Mucosa of descending colon (tissue), 3 donors: ENCODE results near the gene IPO5. TPM values are rescaled to one million over a fixed set of nuclear protein-coding genes. Genes with fewer than 3 reads are reported as not detected.
A peak's percentile ranks its signal among the peaks of the same experiment; 100 is the strongest.

ENCODE experiments used
- ATAC-seq: fragments of 200-7000 bp; cut with Tn5 transposase; one replicate; pipeline ENCODE4 v1.9.1; 2020; ENCODE audit warnings: mild to moderate bottlenecking, moderate library complexity
- DNase-seq, 3 donors: peaks; one replicate each; pipeline ENCODE4 v3.0.0-alpha.2; 2020
- H3K36me3 ChIP-seq: fragments of 200-600 bp; one replicate; pipeline ENCODE4 v1.8.0; 2021; ENCODE audit warnings: low read depth, mild to moderate bottlenecking
- H3K4me1 ChIP-seq: fragments of 200-600 bp; one replicate; pipeline ENCODE4 v1.8.0; 2021; ENCODE audit warnings: low read depth, mild to moderate bottlenecking
- H3K4me3 ChIP-seq: fragments of 200-600 bp; one replicate; pipeline ENCODE4 v1.8.0; 2021; ENCODE audit warnings: mild to moderate bottlenecking
- H3K9me3 ChIP-seq: fragments of 200-600 bp; one replicate; pipeline ENCODE4 v1.8.0; 2021; ENCODE audit warnings: mild to moderate bottlenecking
- intact Hi-C, 2 donors: fragments of 100-400 bp; cut with DNase I in 1 of 2; cut with micrococcal nuclease in 1 of 2; formaldehyde crosslinking; loops; one replicate each; pipeline versions ENCODE4 v1.11.0 to v1.11.1; 2022; cut with DNase I, micrococcal nuclease
- total RNA-seq, 3 donors: library from RNA; stranded (reverse); fragmentation: NEBNext Ultra II Directional in 2 of 3; extraction: Animal tissue kit (Norgen Biotek cat#: 25700) in 2 of 3; gene quantifications; one replicate each; pipeline versions ENCODE4 v1.2.1 to v1.2.4, GENCODE V29; 2021 to 2023
- TF ChIP-seq, protein P1 (sequence below): fragments of 200-600 bp; IDR thresholded peaks from one replicate; pipeline ENCODE4 v1.8.0; 2022; ENCODE audit warnings: antibody characterized with exemption, mild to moderate bottlenecking
- donor health status: DM: no; HTN: no; CAD: no; lungs with moderate emphysema.
- donor health status: DM: no; HTN: no; CAD: no.
- donor health status: DM: no; HTN: yes; CAD: no.

IPO5 gene
- total RNA-seq, 3 donors from 2014 or later = 66.6 to 112 (median 68.3) TPM

DNA sequence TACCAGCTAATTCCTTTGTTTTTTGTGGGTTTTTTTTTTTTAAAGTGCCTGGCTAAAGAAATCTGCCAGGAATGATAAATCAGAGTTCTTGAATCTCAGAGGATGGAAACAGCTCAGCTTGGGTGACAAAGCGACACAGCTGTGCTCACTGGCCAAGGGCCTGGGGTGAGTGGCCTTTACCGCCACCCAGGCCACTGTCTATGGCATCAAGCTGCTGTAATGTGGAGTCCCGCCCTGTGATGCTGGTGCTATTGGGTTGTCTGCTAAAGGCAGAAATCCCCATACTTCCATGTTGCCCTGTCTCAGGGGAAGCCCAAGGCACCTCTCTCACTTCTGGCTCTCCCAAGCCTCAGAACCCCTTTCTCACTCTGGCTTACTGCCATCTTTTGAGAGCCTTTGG, 106.8 kb downstream of the IPO5 start:
- Histone ChIP-seq H3K4me3 (no peak overlapping the region), H3K9me3 (no peaks in the 10 kb centered on the region), H3K36me3 (no peaks in the 10 kb centered on the region), H3K4me1 (no peaks in the 10 kb centered on the region)
- DNase-seq = no peak
- ATAC-seq = no peak
- TF ChIP-seq, protein P1, sequence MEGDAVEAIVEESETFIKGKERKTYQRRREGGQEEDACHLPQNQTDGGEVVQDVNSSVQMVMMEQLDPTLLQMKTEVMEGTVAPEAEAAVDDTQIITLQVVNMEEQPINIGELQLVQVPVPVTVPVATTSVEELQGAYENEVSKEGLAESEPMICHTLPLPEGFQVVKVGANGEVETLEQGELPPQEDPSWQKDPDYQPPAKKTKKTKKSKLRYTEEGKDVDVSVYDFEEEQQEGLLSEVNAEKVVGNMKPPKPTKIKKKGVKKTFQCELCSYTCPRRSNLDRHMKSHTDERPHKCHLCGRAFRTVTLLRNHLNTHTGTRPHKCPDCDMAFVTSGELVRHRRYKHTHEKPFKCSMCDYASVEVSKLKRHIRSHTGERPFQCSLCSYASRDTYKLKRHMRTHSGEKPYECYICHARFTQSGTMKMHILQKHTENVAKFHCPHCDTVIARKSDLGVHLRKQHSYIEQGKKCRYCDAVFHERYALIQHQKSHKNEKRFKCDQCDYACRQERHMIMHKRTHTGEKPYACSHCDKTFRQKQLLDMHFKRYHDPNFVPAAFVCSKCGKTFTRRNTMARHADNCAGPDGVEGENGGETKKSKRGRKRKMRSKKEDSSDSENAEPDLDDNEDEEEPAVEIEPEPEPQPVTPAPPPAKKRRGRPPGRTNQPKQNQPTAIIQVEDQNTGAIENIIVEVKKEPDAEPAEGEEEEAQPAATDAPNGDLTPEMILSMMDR = no peak
- intact Hi-C loops = no loop called here

DNA sequence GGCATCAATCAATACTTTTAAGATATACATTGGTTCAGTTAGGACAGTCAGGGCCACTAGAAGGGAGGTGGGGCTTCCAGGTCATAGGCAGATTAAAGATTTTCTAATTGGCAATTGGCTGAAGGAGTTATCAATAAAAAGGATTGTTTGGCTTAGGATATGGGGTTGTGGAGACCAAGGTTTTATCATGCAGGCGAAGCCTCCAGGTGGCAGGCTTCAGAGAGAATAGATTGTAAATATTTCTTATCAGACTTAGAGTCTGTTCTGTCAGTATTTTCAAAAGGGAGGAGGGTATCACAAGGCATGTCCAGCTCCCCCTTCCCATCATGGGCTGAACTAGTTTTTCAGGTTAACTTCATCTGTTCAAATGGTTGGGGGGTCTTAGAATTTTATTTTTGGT, 112.0 kb downstream of the IPO5 start:
- intact Hi-C loops = no loop called here
- no peak for DNase-seq
- no peaks in the 10 kb centered on the region for H3K36me3 ChIP-seq
- TF ChIP-seq, protein P1 = no peak
- no peak for ATAC-seq
- no peaks in the 10 kb centered on the region for H3K4me1 ChIP-seq
- no peaks in the 10 kb centered on the region for H3K9me3 ChIP-seq
- no peak overlapping the region for H3K4me3 ChIP-seq

DNA sequence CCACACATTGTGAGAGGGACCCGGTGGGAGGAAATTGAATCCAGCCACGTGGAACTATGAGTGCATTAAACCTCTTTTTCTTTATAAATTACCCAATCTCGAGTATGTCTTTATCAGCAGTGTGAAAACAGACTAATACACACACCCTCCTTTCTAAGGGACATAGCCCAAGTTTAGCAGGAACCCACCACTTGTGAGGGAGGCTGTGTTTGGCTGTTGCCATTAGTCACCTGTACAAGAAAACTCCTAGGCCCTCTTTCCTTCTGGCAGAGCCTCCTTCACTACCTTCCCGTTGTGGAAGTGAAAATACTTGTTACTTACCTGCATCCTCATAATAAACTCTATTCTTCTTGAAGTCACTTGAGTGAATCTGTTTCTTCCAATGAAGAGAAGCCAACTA, 113.2 kb downstream of the IPO5 start:
- no peak for ATAC-seq
- intact Hi-C loops = no loop called here

DNA sequence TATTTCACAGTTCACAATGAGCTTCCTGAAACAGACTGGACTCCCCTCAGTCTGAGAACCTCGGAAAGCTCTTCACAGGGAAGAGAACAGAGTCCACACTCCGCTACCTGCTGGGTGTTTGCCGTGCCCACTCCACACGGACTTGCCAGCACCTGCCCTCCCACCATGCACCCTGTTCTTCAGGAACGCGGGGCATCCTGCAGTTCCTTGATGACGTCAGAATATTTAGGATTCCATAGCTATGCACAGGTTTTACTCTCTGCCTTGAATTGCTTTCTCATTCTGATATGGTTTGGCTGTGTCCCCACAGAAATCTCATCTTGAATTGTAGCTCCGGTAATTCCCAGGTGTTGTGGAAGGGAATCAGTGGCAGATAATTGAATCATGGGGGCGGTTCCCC, 115.0 kb downstream of the IPO5 start:
- Histone ChIP-seq H3K4me1 (no peaks in the 10 kb centered on the region), H3K4me3 (no peak overlapping the region), H3K9me3 (no peaks in the 10 kb centered on the region), H3K36me3 (no peaks in the 10 kb centered on the region)
- TF ChIP-seq, protein P1 = no peak
- intact Hi-C loops = no loop called here
- no peak for DNase-seq
- peak; percentile 13 for ATAC-seq

More for the DNA sequence above, 113.2 kb downstream of the IPO5 start:
- no peaks in the 10 kb centered on the region for H3K4me1 ChIP-seq
- no peak overlapping the region for H3K4me3 ChIP-seq
- no peak for DNase-seq
- no peaks in the 10 kb centered on the region for H3K36me3 ChIP-seq
- H3K9me3 ChIP-seq = no peaks in the 10 kb centered on the region
- TF ChIP-seq, protein P1 = no peak

DNA sequence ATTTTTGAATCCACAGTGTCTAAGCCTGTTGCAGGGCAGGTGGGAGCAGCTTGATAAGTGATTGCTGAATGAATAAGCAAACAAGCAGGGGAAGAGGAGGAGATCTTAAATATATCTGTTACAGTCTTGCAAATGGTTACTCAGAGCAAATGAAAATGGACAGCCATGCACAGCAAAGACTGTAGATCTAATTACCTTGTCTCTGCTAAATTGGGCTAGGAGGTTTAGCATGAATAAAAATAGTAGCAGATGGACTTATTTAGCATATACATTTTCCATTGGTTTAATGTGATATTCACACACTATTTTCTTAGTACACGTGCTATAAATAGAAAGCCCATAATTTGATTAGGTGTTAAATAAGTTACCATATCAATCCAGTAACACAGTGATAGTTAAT, 116.5 kb downstream of the IPO5 start:
- intact Hi-C loops = no loop called here
- DNase-seq (no peak), ATAC-seq (no peak)
- TF ChIP-seq, protein P1 = no peak
- Histone ChIP-seq H3K36me3 (no peaks in the 10 kb centered on the region), H3K4me3 (no peak overlapping the region), H3K9me3 (no peaks in the 10 kb centered on the region), H3K4me1 (no peaks in the 10 kb centered on the region)

DNA sequence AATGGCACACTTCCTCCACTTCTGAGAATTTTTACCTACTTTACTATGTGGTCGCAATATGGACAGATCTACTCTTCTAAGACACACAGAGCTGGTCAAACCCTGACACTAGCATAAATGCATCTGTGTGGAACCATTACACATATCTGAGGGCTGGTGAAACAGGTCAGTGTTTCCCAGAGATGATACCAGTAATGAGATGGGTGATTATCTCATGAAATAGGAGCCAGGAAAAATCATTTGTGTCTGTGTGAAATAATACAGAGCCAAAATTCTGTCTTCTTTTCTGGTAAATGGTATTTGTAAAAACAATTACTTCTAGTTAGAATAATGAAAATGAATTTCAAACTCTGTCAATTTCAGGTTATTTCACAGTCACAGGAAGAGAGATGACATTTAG, 117.8 kb downstream of the IPO5 start:
- no peak for DNase-seq
- H3K9me3 ChIP-seq = no peaks in the 10 kb centered on the region
- ATAC-seq = no peak
- H3K4me1 ChIP-seq = no peaks in the 10 kb centered on the region
- no peaks in the 10 kb centered on the region for H3K36me3 ChIP-seq
- intact Hi-C loops = no loop called here
- TF ChIP-seq, protein P1 = no peak
- H3K4me3 ChIP-seq = no peak overlapping the region
